GM18951 (cell line): Measurements from ENCODE around the gene NOL4L.

Experiments used
- POLR2A ChIP-seq: IDR thresholded peaks from 4 replicates; pipeline ENCODE4 v1.6.1; 2011; ENCODE audit warnings: mild to moderate bottlenecking; ENCODE audit not compliant: insufficient read length, insufficient read depth; ENCODE audit errors: extremely low read depth
- in situ Hi-C: fragments of 300-500 bp; cut with MboI; formaldehyde crosslinking; loops from one replicate; pipeline ENCODE4 v1.12.0; 2022; ENCODE audit warnings: low sequenced_read_pairs, mixed read lengths, inconsistent platforms; ENCODE audit not compliant: unreplicated experiment

Gene NOL4L

DNA sequence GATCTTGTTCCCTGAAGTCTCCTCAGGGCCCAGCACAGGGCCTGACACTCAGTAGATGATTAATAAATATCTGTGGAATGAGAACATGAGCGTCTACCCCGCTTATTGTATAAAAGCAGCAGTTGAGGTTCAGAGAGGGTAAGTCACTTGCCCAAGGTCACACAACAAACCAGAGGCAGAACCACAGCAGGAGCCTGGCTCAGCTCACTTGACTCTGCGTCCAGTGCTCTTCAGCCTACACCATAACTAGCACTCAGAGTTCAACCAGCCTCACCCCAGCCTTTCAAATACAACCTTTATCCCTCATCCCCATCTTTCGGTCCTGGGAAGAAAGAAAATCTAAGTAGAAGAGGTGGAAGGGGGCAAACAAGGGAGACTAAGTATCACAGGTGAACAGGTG lies 24.9 kb upstream of the NOL4L start:
- in situ Hi-C loops, result no loop called here
- no peak for TF ChIP-seq POLR2A

GRCh38 chr20:32609111-32609773 lies 24.1 kb upstream of the NOL4L start:
- TF ChIP-seq POLR2A, result no peak
- in situ Hi-C loops, result no loop called here

DNA sequence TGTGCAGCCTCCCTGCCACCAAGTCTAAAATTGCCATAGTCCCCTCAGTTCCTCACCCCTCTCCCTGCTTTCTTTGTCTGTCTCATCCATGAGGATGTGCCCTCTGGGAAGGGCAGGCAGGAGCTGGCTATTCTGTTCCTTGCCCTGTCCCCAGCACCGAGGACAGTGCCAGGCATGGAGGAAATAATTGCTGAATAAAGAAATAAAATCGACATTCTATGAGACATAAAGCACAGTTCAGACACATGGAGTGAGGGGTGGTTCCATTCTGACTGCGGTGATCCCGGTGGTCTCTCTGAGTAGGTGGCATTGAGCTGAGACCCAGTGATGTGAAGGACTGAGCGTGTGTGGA lies 23.5 kb upstream of the NOL4L start:
- in situ Hi-C loops, result no loop called here
- no peak for TF ChIP-seq POLR2A

DNA sequence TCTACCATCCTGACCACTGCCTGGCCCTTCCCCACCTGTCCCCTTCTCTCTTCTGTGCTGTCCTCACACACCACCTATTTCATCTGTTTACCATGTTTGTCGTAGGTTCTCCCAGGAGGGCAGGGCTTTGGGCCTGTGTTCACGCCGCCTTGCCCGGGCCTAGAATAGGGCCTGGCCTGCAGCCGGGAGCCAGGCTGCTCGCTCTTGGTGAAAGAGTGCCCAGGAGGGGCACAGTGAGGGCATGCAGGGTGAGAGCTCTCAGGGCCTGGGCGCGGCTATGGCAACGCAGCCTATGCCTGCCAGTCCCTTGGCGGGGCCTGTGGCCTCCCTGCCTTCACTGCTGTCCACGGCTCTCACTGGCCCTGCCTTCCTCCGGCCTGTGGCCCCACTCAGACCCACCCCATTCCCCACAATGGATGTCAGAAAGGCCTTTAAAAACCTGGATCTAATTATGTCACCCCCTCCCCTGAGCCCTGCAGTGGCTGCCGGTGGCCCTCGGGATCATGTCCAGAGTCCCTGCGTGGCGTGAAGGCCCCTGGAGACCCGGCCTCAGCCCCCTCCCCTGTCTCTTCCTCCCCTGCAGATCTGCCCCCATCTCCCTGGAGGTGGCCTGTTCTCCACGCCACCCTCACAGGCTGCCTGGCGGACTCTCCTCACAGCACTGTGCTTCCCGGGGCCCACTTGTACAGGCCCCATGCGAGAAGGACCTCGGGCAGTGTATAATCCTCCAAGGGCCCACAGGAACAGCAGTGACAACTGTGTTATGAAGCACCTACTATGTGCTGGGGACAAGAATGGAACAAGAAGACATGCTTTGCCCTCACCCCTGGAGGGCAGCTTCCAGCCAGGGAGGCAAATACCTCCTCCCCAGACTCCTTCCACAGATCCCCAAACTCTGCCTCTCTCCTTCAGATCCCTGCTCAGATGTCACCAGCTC lies 22.9 kb upstream of the NOL4L start:
- in situ Hi-C loops, result no loop called here

GRCh38 chr20:32607324-32607723 lies 22.2 kb upstream of the NOL4L start:
- no peak for TF ChIP-seq POLR2A
- in situ Hi-C loops, result no loop called here

More for the DNA sequence above, 22.9 kb upstream of the NOL4L start:
- TF ChIP-seq POLR2A, result no peak

DNA sequence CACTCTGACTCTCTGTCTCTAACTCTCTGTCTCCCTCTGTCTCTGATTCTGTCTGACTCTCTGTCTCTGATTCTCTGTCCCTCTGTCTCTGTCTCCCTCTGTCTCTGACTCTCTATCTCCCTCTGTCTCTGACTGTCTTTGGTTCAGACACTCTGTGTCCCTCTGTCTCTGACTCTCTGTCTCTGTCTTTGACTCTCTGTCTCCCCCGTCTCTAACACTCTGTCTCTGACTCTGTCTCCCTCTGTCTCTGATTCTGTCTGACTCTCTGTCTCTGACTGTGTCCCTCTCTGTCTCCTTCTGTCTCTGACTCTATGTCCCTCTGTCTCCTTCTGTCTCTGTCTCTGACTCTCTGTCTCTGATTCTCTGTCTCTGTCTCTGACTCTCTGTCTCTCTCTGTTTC lies 21.7 kb upstream of the NOL4L start:
- no peak for TF ChIP-seq POLR2A
- in situ Hi-C loops, result no loop called here

DNA sequence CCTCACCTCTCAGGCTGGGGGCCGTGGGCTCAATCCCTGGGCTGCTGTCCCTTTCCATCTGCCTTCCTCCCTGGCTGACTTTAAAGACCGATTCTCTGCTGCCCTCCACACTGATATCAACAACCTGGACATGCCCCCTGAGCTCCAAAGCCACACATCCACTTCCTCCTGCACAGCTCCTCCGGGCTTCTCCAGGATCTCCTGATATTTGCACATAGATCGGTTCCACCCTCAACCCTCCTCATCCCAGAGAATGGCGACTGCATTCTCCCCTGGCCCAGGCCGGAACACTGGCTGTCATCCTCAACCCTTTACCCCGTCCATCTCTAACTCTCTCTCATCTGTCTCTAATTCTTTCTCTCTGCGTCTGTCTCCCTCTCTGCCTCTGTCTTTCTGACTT lies 21.0 kb upstream of the NOL4L start:
- no peak for TF ChIP-seq POLR2A
- in situ Hi-C loops, result no loop called here

- in situ Hi-C loops, result no loop called here
- TF ChIP-seq POLR2A, result no peak
Measured at GRCh38 chr20:32605167-32605656, 20.1 kb upstream of the NOL4L start.

DNA sequence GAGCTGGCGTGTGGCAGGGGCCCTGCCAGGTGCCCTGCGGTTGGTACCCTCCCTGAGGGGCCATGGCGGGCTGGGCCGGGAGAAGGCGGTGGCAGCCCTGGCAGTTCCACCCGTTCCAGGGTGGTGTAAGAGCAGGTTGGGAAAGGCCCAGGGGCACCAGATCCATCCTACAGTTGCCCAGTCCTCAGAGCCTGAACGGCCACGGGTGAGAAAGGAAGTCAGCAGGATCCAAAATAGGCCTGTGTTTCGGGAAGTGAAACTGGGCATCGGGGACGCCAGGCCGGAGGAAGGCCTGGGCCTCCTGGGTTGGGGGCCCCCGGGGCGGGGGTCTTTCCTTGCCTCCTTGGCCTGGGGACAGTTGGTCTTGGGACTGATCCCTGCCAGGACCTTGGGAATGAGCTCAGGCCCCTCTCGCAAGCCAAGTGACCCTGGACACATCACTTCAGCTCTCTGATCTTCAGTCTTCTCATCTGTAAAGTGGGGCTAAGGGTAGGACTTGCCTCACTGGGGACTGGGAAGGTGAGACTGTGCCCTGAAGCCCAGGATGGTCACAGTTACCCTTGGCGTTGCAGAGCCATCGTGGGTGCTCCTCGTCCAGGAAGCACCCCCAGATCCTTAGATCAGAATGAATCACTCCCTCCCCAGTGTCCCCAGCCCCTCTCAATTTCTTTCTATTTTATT lies 18.1 kb upstream of the NOL4L start:
- in situ Hi-C loops, result no loop called here
- no peak for TF ChIP-seq POLR2A

DNA sequence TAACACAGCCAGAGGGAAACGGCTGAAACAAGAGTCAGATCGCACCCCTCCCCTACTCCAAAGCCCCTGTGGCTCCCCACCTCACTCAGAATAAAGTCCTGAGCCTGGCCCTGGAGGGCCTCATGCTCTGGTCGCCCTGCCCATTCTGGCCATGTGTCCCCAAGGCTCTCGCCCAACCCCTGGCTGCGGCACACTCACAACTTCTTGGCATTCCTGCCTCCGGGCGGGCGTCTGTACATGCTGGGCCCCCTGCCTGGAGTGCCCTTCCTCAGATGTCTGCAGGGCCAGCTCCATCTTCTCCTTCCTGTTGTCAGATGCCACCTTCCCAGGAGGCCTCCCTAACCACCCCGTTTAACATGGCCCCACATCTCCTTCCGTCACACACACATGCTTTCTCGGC lies 17.1 kb upstream of the NOL4L start:
- in situ Hi-C loops, result no loop called here
- no peak for TF ChIP-seq POLR2A

DNA sequence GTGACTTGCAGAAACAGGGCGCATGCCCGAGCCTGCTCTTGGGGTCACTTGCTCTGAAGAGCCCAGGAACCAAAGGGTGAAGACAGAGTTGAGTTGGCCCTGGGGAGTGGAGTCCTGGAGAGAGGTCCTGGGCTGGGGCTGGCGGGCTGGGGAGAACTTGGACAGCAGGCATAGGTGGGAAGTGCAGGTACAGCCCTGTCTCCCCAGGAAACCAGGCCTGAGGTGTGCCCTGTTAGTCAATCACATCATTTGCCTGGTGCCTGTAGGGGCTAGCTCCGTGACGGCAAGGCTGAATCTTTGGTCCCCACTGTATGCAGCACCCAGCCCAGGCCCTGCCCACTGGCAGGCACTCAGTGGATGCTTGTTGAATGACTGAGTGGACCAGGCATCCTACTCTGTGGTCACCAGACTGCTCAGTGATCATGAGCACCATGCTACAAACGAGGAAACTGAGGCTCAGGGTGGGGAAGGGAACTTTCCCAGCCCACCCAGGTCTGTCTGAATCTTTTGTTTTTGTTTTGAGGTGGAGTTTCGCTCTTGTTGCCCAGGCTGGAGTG lies 15.6 kb upstream of the NOL4L start:
- in situ Hi-C loops, result no loop called here
- no peak for TF ChIP-seq POLR2A

DNA sequence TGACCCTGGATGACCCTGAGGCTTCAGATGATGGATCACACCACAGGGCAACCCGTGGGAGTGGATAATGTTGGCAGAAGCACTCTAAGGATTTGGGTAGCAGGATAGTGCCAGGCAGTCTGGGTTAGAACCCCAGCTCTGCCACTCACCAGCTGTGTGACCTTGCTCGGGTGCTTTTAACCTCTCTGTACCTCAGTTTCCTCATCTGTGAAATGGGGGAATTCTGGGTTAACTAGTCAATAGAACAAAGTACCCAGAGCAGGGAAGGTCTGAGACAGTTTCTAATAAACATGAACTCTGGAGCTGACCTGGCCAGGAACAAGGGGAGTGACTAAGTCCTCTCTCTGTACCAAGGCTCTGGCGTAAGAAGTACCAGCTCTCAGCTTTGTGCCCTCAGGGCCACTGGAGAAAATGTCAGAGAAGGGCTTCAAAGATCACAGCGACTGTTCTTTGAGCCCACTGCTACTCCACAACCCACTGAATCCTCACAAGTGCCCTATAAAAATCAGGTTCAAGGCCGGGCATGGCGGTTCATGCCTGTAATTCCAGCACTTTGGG lies 14.7 kb upstream of the NOL4L start:
- in situ Hi-C loops, result no loop called here

DNA sequence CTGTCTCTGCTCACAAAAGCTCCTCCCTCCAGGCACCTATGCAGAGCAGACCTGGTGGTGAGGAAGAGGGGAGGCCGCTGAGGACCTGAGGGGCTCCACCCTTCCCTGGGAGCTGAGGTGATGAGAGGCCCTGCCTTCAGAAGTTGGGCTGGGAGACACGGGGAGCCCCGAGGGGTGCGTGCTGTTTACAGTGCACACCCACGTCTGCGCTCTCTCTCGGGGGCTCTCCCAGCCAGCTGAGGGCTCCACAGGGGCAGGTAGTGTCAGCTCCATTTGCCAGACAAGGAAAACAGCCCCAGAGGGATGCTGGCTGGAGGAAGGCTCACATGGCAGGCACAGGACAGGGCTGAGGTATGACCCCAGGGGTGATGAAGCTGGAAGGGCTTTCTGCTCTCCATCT lies 13.5 kb upstream of the NOL4L start:
- in situ Hi-C loops, result no loop called here
- no peak for TF ChIP-seq POLR2A

More for the DNA sequence above, 14.7 kb upstream of the NOL4L start:
- no peak for TF ChIP-seq POLR2A
